ENCODE data around the gene F11. TPM values are rescaled to one million over a fixed set of nuclear protein-coding genes. Genes with fewer than 3 reads are reported as not detected.

F11 gene
- total RNA-seq, 1 experiment from 2014 or later: 1.6 TPM

DNA sequence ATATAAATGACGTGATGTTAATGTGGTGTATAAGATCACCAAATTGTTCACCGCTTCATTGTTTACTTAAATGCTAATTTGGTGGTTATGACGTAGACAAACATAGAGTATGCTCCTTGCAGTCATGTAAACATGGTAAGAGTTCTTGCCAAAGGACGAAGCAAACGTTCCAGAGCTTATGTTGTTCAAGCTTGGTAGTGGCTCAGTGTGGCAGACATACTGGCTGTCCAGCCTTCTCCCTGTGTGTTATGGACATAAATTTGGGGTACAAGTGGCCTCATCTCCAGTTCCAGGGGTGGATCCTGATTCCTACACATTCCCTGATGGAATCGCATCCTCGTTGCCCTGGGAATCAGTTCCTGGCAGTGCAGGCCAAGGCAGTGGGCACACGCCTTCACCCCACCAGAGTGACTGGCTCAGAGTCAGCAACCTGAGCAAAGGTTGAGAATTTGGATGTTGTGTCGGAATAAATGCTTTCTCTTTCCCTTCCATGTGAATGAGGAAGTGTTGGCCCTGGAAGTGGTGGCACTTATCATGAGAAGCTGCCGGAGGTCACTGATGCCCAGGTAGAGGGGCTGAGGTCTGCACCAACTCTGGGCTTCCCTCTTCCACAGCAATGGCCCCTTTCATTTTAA, 25.4 kb downstream of the F11 start:
- POLR2A ChIA-PET: no interaction called here
- H3K27ac Mint-ChIP-seq: peak overlapping the region; percentile 7; the same call in 1 of the 2 replicates

DNA sequence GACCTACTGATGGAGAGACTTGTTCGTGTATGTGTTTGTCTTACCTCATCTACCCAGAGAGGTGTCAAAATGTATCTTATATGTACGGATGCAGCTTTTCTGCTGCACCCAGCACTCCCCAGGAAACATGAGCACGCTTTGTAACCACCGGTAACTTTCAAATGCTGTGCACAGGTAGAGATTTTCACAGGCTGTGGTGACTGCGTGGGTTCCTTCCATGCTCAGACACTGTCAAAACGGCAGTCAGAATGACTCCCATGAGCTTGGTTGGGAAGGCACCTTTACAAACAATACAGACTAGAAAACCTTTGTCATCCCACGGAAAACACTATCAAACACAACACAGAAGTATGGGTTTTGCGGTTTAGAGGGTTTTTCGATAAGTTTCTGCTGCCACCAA, 28.2 kb downstream of the F11 start:
- CTCF ChIA-PET: no interaction called here
- Mint-ChIP-seq H3K36me3 (no peaks in the 10 kb centered on the region), H3K27ac (no peak overlapping the region), H3K4me1 (peaks cover 32% of the 10 kb centered on the region), H3K9me3 (no peaks in the 10 kb centered on the region), H3K4me3 (no peak overlapping the region), H3K27me3 (ENCODE audit: low read depth) (peaks cover 3% of the 10 kb centered on the region; the same call in 1 of the 2 replicates)
- no peak for ATAC-seq
- POLR2A ChIA-PET: no interaction called here
- DNase-seq (ENCODE audit: low spot score): no peak
- TF ChIP-seq, protein P1, sequence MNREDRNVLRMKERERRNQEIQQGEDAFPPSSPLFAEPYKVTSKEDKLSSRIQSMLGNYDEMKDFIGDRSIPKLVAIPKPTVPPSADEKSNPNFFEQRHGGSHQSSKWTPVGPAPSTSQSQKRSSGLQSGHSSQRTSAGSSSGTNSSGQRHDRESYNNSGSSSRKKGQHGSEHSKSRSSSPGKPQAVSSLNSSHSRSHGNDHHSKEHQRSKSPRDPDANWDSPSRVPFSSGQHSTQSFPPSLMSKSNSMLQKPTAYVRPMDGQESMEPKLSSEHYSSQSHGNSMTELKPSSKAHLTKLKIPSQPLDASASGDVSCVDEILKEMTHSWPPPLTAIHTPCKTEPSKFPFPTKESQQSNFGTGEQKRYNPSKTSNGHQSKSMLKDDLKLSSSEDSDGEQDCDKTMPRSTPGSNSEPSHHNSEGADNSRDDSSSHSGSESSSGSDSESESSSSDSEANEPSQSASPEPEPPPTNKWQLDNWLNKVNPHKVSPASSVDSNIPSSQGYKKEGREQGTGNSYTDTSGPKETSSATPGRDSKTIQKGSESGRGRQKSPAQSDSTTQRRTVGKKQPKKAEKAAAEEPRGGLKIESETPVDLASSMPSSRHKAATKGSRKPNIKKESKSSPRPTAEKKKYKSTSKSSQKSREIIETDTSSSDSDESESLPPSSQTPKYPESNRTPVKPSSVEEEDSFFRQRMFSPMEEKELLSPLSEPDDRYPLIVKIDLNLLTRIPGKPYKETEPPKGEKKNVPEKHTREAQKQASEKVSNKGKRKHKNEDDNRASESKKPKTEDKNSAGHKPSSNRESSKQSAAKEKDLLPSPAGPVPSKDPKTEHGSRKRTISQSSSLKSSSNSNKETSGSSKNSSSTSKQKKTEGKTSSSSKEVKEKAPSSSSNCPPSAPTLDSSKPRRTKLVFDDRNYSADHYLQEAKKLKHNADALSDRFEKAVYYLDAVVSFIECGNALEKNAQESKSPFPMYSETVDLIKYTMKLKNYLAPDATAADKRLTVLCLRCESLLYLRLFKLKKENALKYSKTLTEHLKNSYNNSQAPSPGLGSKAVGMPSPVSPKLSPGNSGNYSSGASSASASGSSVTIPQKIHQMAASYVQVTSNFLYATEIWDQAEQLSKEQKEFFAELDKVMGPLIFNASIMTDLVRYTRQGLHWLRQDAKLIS (CRISPR knock-in tag; IDR thresholded peaks at IDR 0.05; ENCODE audit: borderline replicate concordance): no peak
- TF ChIP-seq NFYB (CRISPR knock-in tag; conservative IDR thresholded peaks at IDR 0.05; ENCODE audit: low read depth) (no peak), ZNF416 (CRISPR knock-in tag; IDR thresholded peaks at IDR 0.05) (no peak), ZNF263 (CRISPR knock-in tag; IDR thresholded peaks at IDR 0.05; ENCODE audit: low read depth) (no peak), ETV6 (CRISPR knock-in tag; IDR thresholded peaks at IDR 0.05) (no peak), EMX1 (CRISPR knock-in tag; IDR thresholded peaks at IDR 0.05) (no peak)
- TF ChIP-seq, protein P2, sequence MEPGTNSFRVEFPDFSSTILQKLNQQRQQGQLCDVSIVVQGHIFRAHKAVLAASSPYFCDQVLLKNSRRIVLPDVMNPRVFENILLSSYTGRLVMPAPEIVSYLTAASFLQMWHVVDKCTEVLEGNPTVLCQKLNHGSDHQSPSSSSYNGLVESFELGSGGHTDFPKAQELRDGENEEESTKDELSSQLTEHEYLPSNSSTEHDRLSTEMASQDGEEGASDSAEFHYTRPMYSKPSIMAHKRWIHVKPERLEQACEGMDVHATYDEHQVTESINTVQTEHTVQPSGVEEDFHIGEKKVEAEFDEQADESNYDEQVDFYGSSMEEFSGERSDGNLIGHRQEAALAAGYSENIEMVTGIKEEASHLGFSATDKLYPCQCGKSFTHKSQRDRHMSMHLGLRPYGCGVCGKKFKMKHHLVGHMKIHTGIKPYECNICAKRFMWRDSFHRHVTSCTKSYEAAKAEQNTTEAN (CRISPR knock-in tag; IDR thresholded peaks at IDR 0.05): no peak
- TF ChIP-seq, protein P3, sequence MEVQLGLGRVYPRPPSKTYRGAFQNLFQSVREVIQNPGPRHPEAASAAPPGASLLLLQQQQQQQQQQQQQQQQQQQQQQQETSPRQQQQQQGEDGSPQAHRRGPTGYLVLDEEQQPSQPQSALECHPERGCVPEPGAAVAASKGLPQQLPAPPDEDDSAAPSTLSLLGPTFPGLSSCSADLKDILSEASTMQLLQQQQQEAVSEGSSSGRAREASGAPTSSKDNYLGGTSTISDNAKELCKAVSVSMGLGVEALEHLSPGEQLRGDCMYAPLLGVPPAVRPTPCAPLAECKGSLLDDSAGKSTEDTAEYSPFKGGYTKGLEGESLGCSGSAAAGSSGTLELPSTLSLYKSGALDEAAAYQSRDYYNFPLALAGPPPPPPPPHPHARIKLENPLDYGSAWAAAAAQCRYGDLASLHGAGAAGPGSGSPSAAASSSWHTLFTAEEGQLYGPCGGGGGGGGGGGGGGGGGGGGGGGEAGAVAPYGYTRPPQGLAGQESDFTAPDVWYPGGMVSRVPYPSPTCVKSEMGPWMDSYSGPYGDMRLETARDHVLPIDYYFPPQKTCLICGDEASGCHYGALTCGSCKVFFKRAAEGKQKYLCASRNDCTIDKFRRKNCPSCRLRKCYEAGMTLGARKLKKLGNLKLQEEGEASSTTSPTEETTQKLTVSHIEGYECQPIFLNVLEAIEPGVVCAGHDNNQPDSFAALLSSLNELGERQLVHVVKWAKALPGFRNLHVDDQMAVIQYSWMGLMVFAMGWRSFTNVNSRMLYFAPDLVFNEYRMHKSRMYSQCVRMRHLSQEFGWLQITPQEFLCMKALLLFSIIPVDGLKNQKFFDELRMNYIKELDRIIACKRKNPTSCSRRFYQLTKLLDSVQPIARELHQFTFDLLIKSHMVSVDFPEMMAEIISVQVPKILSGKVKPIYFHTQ (CRISPR knock-in tag; IDR thresholded peaks at IDR 0.05): no peak

More for the DNA sequence above, 25.4 kb downstream of the F11 start:
- Mint-ChIP-seq H3K4me1 (peaks cover 19% of the 10 kb centered on the region), H3K4me3 (no peak overlapping the region), H3K27me3 (ENCODE audit: low read depth) (no peaks in the 10 kb centered on the region), H3K36me3 (no peaks in the 10 kb centered on the region), H3K9me3 (no peaks in the 10 kb centered on the region)
- TF ChIP-seq SP1 (CRISPR knock-in tag; conservative IDR thresholded peaks at IDR 0.05) (no peak), NR3C1 (CRISPR knock-in tag; conservative IDR thresholded peaks at IDR 0.05; ENCODE audit: low read depth) (no peak), FOXJ3 (CRISPR knock-in tag; IDR thresholded peaks at IDR 0.05; ENCODE audit: borderline replicate concordance) (no peak), HMGA2 (CRISPR knock-in tag; IDR thresholded peaks at IDR 0.05) (no peak), EMX1 (CRISPR knock-in tag; IDR thresholded peaks at IDR 0.05) (no peak)
- TF ChIP-seq, protein P4, sequence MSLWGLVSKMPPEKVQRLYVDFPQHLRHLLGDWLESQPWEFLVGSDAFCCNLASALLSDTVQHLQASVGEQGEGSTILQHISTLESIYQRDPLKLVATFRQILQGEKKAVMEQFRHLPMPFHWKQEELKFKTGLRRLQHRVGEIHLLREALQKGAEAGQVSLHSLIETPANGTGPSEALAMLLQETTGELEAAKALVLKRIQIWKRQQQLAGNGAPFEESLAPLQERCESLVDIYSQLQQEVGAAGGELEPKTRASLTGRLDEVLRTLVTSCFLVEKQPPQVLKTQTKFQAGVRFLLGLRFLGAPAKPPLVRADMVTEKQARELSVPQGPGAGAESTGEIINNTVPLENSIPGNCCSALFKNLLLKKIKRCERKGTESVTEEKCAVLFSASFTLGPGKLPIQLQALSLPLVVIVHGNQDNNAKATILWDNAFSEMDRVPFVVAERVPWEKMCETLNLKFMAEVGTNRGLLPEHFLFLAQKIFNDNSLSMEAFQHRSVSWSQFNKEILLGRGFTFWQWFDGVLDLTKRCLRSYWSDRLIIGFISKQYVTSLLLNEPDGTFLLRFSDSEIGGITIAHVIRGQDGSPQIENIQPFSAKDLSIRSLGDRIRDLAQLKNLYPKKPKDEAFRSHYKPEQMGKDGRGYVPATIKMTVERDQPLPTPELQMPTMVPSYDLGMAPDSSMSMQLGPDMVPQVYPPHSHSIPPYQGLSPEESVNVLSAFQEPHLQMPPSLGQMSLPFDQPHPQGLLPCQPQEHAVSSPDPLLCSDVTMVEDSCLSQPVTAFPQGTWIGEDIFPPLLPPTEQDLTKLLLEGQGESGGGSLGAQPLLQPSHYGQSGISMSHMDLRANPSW (CRISPR knock-in tag; conservative IDR thresholded peaks at IDR 0.05; ENCODE audit: low read depth): no peak
- TF ChIP-seq, protein P5, sequence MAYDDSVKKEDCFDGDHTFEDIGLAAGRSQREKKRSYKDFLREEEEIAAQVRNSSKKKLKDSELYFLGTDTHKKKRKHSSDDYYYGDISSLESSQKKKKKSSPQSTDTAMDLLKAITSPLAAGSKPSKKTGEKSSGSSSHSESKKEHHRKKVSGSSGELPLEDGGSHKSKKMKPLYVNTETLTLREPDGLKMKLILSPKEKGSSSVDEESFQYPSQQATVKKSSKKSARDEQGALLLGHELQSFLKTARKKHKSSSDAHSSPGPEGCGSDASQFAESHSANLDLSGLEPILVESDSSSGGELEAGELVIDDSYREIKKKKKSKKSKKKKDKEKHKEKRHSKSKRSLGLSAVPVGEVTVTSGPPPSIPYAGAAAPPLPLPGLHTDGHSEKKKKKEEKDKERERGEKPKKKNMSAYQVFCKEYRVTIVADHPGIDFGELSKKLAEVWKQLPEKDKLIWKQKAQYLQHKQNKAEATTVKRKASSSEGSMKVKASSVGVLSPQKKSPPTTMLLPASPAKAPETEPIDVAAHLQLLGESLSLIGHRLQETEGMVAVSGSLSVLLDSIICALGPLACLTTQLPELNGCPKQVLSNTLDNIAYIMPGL (CRISPR knock-in tag; IDR thresholded peaks at IDR 0.05): no peak
- TF ChIP-seq, protein P6, sequence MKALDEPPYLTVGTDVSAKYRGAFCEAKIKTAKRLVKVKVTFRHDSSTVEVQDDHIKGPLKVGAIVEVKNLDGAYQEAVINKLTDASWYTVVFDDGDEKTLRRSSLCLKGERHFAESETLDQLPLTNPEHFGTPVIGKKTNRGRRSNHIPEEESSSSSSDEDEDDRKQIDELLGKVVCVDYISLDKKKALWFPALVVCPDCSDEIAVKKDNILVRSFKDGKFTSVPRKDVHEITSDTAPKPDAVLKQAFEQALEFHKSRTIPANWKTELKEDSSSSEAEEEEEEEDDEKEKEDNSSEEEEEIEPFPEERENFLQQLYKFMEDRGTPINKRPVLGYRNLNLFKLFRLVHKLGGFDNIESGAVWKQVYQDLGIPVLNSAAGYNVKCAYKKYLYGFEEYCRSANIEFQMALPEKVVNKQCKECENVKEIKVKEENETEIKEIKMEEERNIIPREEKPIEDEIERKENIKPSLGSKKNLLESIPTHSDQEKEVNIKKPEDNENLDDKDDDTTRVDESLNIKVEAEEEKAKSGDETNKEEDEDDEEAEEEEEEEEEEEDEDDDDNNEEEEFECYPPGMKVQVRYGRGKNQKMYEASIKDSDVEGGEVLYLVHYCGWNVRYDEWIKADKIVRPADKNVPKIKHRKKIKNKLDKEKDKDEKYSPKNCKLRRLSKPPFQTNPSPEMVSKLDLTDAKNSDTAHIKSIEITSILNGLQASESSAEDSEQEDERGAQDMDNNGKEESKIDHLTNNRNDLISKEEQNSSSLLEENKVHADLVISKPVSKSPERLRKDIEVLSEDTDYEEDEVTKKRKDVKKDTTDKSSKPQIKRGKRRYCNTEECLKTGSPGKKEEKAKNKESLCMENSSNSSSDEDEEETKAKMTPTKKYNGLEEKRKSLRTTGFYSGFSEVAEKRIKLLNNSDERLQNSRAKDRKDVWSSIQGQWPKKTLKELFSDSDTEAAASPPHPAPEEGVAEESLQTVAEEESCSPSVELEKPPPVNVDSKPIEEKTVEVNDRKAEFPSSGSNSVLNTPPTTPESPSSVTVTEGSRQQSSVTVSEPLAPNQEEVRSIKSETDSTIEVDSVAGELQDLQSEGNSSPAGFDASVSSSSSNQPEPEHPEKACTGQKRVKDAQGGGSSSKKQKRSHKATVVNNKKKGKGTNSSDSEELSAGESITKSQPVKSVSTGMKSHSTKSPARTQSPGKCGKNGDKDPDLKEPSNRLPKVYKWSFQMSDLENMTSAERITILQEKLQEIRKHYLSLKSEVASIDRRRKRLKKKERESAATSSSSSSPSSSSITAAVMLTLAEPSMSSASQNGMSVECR (CRISPR knock-in tag; IDR thresholded peaks at IDR 0.05; ENCODE audit: borderline replicate concordance): no peak
- ATAC-seq (no peak), DNase-seq (ENCODE audit: low spot score) (no peak)
- CTCF ChIA-PET: no interaction called here

Data from WTC11 (cell line).